ENCODE results near the gene CLSTN2. TPM values are rescaled to one million over a fixed set of nuclear protein-coding genes. Genes with fewer than 3 reads are reported as not detected.

CLSTN2 gene
- total RNA-seq, 1 experiment from 2014 or later = 0.07 TPM

DNA sequence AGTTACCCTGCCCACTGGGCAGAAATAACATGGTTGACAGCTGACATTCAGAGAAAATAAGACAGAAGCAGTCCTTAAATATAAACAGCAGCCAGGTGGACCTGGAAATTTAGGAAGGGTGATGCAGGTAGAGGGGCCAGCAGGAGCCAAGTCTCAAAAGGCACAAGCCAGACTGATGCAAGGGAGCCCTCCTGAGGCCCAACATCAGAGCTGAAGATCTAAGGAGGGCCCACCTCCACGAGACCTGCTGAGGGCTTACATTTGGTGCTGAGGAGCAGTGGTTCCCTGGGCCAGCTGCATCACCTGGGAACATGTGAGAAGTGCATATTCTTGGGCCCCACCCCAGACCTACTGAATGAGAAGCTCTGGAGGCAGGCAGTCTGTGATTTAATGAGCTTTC, 637.3 kb downstream of the CLSTN2 start:
- Mint-ChIP-seq H3K9me3 (ENCODE audit: low read depth, unreplicated experiment) (no peaks in the 10 kb centered on the region), H3K4me1 (ENCODE audit: low read depth, unreplicated experiment) (no peaks in the 10 kb centered on the region), H3K27ac (ENCODE audit: unreplicated experiment) (no peak overlapping the region), H3K27me3 (ENCODE audit: unreplicated experiment) (peaks cover 40% of the 10 kb centered on the region), H3K4me3 (ENCODE audit: low read depth, unreplicated experiment) (no peak overlapping the region), H3K36me3 (ENCODE audit: insufficient read depth, unreplicated experiment) (no peaks in the 10 kb centered on the region)
- BruUV-seq (replicated peaks) = no TSS peak
- intact Hi-C loops (cut with micrococcal nuclease; ENCODE audit: unreplicated experiment) = no loop called here
- DNase-seq = no peak
- CTCF ChIA-PET = no interaction called here
- TF ChIP-seq, protein P1, sequence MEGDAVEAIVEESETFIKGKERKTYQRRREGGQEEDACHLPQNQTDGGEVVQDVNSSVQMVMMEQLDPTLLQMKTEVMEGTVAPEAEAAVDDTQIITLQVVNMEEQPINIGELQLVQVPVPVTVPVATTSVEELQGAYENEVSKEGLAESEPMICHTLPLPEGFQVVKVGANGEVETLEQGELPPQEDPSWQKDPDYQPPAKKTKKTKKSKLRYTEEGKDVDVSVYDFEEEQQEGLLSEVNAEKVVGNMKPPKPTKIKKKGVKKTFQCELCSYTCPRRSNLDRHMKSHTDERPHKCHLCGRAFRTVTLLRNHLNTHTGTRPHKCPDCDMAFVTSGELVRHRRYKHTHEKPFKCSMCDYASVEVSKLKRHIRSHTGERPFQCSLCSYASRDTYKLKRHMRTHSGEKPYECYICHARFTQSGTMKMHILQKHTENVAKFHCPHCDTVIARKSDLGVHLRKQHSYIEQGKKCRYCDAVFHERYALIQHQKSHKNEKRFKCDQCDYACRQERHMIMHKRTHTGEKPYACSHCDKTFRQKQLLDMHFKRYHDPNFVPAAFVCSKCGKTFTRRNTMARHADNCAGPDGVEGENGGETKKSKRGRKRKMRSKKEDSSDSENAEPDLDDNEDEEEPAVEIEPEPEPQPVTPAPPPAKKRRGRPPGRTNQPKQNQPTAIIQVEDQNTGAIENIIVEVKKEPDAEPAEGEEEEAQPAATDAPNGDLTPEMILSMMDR (IDR thresholded peaks at IDR 0.05; ENCODE audit: unreplicated experiment) = no peak

DNA sequence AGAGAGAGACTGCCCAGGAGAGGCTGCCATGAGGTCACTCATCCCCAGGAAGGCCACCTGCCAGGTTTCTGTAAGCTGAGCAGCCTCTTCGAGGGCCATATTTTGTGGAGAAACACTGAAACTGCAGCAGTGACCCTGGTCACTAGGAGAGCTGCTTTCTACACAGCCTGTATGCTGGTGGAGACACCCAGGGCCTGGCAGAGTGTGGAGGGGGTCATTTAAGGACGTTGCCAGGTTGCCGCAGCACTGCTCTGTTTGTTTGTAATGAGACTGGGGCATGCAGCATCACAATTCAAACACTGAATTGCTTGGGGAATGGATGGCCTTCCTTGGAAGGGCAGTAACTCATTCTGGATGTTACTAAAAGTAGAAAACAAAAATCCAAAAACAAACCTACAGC, 638.0 kb downstream of the CLSTN2 start:
- H3K9me3 Mint-ChIP-seq (ENCODE audit: low read depth, unreplicated experiment) = no peaks in the 10 kb centered on the region
- H3K36me3 Mint-ChIP-seq (ENCODE audit: insufficient read depth, unreplicated experiment) = no peaks in the 10 kb centered on the region
- H3K27ac Mint-ChIP-seq (ENCODE audit: unreplicated experiment) = no peak overlapping the region
- no TSS peak for BruUV-seq (replicated peaks)
- TF ChIP-seq, protein P1 (IDR thresholded peaks at IDR 0.05; ENCODE audit: unreplicated experiment) = no peak
- no peaks in the 10 kb centered on the region for H3K4me1 Mint-ChIP-seq (ENCODE audit: low read depth, unreplicated experiment)
- intact Hi-C loops (cut with micrococcal nuclease; ENCODE audit: unreplicated experiment) = no loop called here
- CTCF ChIA-PET = no interaction called here
- H3K4me3 Mint-ChIP-seq (ENCODE audit: low read depth, unreplicated experiment) = no peak overlapping the region
- no peak for DNase-seq
- peaks cover 40% of the 10 kb centered on the region for H3K27me3 Mint-ChIP-seq (ENCODE audit: unreplicated experiment)

DNA sequence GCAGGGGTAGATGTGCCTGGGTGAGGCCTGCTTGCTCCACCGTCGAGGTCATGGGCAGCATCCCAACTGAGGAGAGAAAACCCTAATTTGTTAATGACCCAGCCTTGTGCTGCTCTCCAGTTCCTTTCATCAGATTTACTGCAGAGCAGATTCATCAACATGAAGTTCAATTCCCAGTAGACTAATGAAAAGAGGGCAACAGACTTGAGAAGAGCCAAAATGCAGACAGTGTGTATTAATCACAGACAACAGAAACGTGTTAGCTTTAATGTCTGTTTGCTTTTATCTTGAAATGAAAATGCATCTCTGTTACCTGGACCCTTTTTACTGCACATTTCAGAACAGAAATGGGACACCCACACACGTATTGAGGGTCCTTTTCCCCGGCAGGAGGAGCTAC, 639.4 kb downstream of the CLSTN2 start:
- DNase-seq = no peak
- Mint-ChIP-seq H3K27me3 (ENCODE audit: unreplicated experiment) (peaks cover 45% of the 10 kb centered on the region), H3K27ac (ENCODE audit: unreplicated experiment) (no peak overlapping the region), H3K9me3 (ENCODE audit: low read depth, unreplicated experiment) (no peaks in the 10 kb centered on the region), H3K4me3 (ENCODE audit: low read depth, unreplicated experiment) (no peak overlapping the region), H3K4me1 (ENCODE audit: low read depth, unreplicated experiment) (no peaks in the 10 kb centered on the region), H3K36me3 (ENCODE audit: insufficient read depth, unreplicated experiment) (no peaks in the 10 kb centered on the region)
- no TSS peak for BruUV-seq (replicated peaks)
- CTCF ChIA-PET = no interaction called here
- TF ChIP-seq, protein P1 (IDR thresholded peaks at IDR 0.05; ENCODE audit: unreplicated experiment) = no peak
- intact Hi-C loops (cut with micrococcal nuclease; ENCODE audit: unreplicated experiment) = no loop called here

DNA sequence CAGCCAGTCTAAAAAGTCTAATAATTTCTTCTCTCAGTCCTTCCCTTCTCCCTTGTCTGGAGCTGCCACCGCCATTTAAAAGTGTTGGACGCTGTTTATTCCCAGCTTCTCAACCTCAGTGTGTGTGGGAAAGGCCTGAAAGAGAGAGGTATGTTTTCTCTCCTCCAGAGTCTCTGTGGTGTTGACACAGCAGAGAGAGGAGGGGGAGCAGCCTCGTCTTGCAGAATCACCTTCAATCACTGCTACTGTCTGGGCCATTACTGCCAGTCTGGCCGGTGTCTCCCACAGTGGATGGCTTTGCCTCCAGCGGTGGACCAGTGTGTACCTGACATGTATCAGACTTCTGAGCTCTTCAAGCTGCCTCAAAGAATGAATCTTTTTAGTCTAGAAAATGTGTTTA, 641.5 kb downstream of the CLSTN2 start:
- H3K27me3 Mint-ChIP-seq (ENCODE audit: unreplicated experiment) = peaks cover 61% of the 10 kb centered on the region
- intact Hi-C loops (cut with micrococcal nuclease; ENCODE audit: unreplicated experiment) = no loop called here
- no peaks in the 10 kb centered on the region for H3K9me3 Mint-ChIP-seq (ENCODE audit: low read depth, unreplicated experiment)
- TF ChIP-seq, protein P1 (IDR thresholded peaks at IDR 0.05; ENCODE audit: unreplicated experiment) = no peak
- DNase-seq = no peak
- CTCF ChIA-PET = no interaction called here
- H3K36me3 Mint-ChIP-seq (ENCODE audit: insufficient read depth, unreplicated experiment) = no peaks in the 10 kb centered on the region
- H3K4me3 Mint-ChIP-seq (ENCODE audit: low read depth, unreplicated experiment) = no peak overlapping the region
- no TSS peak for BruUV-seq (replicated peaks)
- no peak overlapping the region for H3K27ac Mint-ChIP-seq (ENCODE audit: unreplicated experiment)
- H3K4me1 Mint-ChIP-seq (ENCODE audit: low read depth, unreplicated experiment) = no peaks in the 10 kb centered on the region

DNA sequence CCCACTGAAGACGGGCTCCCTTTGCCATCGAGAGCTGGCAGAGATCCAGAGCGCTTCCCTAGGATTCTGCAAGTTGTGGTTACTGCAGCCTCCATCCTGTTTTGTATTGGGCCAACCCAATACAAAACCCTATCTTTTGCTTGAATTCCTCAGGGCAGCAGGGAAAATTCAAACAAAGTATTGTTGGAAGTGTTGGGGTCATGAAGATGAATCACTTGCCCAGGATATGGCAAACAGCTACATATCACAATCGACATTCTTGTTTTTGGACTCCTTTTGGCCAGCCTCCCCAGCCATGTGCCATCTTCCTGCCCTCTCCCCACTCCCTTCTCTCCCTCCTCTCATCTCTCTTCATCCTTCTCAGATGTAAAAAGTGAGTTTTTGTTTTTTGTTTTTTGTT, 642.9 kb downstream of the CLSTN2 start:
- TF ChIP-seq, protein P1 (IDR thresholded peaks at IDR 0.05; ENCODE audit: unreplicated experiment) = no peak
- Mint-ChIP-seq H3K9me3 (ENCODE audit: low read depth, unreplicated experiment) (no peaks in the 10 kb centered on the region), H3K27me3 (ENCODE audit: unreplicated experiment) (peaks cover 61% of the 10 kb centered on the region), H3K36me3 (ENCODE audit: insufficient read depth, unreplicated experiment) (no peaks in the 10 kb centered on the region), H3K4me1 (ENCODE audit: low read depth, unreplicated experiment) (no peaks in the 10 kb centered on the region), H3K4me3 (ENCODE audit: low read depth, unreplicated experiment) (no peak overlapping the region), H3K27ac (ENCODE audit: unreplicated experiment) (no peak overlapping the region)
- DNase-seq = no peak
- CTCF ChIA-PET = no interaction called here
- BruUV-seq (replicated peaks) = no TSS peak
- intact Hi-C loops (cut with micrococcal nuclease; ENCODE audit: unreplicated experiment) = no loop called here
